Large intestine (tissue), 3 donors: ENCODE results near the gene SUCO. TPM values are rescaled to one million over a fixed set of nuclear protein-coding genes. Genes with fewer than 3 reads are reported as not detected.

Experiments
- DNase-seq, 2 donors: peaks; one replicate each; pipeline versions ENCODE4 v3.0.0 to v3.0.0-alpha.2; 2013
- H3K27ac ChIP-seq: one replicate; pipeline ENCODE4 v1.5.1; 2013; ENCODE audit warnings: low read length
- H3K27me3 ChIP-seq: 2 replicates; pipeline ENCODE4 v1.6.1; 2013; ENCODE audit warnings: low read length; ENCODE audit not compliant: control insufficient read depth, insufficient read depth
- H3K36me3 ChIP-seq: 2 replicates; pipeline ENCODE4 v1.6.1; 2013; ENCODE audit warnings: low read length; ENCODE audit not compliant: control insufficient read depth, insufficient read depth
- H3K4me1 ChIP-seq: one replicate; pipeline ENCODE4 v1.6.1; 2013; ENCODE audit warnings: low read length; ENCODE audit not compliant: control insufficient read depth, insufficient read depth
- H3K4me3 ChIP-seq: one replicate; pipeline ENCODE4 v1.5.1; 2013; ENCODE audit warnings: low read length
- H3K9me3 ChIP-seq: one replicate; pipeline ENCODE4 v1.6.1; 2013; ENCODE audit warnings: mild to moderate bottlenecking, low read depth, low read length, moderate library complexity; ENCODE audit not compliant: control insufficient read depth
- WGBS: methylation state at CpG from one replicate; pipeline ENCODE4 v1.1.5; 2013; ENCODE audit warnings: low lambda C conversion rate; ENCODE audit not compliant: insufficient coverage; 5-methylcytosine and 5-hydroxymethylcytosine counted together
- polyA plus RNA-seq: library from polyadenylated mRNA; unstranded; fragments of 120-200 nt; gene quantifications from one replicate; pipeline ENCODE4 v1.2.1, GENCODE V29; 2013

Gene SUCO
- polyA plus RNA-seq, 1 donor: 44.0 TPM

DNA sequence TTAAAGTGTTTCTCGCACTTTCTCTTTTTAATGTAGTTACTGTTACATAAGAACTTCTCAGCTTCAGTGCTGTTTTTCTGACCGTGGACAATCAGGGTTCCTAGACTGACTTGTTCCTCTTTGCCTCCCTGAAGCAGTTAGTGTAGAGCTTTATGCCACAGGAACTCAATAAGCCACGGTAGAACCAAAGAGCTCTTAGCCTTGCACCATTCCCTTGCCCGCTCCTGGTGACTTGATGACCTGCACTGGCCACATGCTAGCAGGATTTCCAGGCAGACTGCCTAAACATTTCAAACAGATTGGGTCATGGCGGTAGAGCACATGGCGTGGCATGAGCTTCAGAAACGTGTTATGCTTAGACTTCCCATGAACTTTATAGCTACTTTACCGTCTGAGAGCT, 107.2 kb downstream of the SUCO start:
- no peaks in the 10 kb centered on the region for H3K36me3 ChIP-seq
- no peak overlapping the region for H3K27ac ChIP-seq
- 100% methylated on average over 1 of the region's 8 CpGs for WGBS
- no peaks in the 10 kb centered on the region for H3K9me3 ChIP-seq
- no peak overlapping the region for H3K4me3 ChIP-seq
- DNase-seq: no peak
- H3K4me1 ChIP-seq: no peaks in the 10 kb centered on the region
- H3K27me3 ChIP-seq: peaks cover 9% of the 10 kb centered on the region

GRCh38 chr1:172641492-172641891, 108.5 kb downstream of the SUCO start:
- Histone ChIP-seq H3K27me3 (peaks cover 9% of the 10 kb centered on the region), H3K4me1 (no peaks in the 10 kb centered on the region), H3K36me3 (no peaks in the 10 kb centered on the region), H3K27ac (no peak overlapping the region), H3K9me3 (no peaks in the 10 kb centered on the region), H3K4me3 (no peak overlapping the region)
- no peak for DNase-seq
- no CpG with 5 or more reads among the region's 5 CpGs for WGBS

DNA sequence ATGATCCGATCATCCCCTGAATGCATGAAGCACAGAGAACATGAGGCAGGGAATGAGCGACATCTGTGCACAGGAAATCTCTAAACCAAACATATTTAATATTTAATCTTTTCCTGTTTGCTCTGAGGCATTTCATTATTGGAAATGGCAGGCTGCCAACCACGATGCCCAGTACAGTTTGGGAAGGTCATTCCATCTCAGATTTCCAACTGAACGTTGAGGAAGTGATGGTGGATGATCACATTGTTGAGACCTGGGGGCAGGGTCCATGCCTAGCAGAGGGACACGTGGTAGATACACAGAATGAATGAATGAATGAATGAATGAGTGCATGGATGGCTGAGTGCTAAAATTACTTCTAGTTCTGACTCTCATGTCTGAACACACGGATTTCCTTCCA, 110.0 kb downstream of the SUCO start:
- no peak overlapping the region for H3K4me3 ChIP-seq
- no peaks in the 10 kb centered on the region for H3K36me3 ChIP-seq
- no peaks in the 10 kb centered on the region for H3K4me1 ChIP-seq
- H3K27ac ChIP-seq: no peak overlapping the region
- H3K9me3 ChIP-seq: no peaks in the 10 kb centered on the region
- peak in 1 of 2 donors; percentile 8 for DNase-seq
- 100% methylated on average over 2 of the region's 6 CpGs for WGBS
- H3K27me3 ChIP-seq: peaks cover 9% of the 10 kb centered on the region

DNA sequence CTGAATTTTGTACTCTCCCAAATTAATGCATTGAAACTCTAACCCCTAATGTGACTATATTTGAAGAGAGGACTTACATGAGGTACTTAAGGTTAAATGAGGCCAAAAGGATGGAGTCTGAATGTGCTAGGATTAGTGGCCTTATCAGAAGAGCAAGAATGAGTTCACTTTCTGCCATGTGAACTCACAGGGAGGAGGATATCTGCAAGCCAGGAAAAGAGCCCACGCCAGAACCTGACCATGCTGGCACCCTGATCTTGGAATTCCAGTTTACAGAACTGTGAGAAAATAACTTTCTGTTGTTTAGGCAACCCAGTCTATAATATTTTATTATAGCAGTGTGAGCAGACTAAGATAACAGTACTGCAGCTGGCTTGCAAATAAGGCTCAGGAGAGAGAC, 113.7 kb downstream of the SUCO start:
- no peaks in the 10 kb centered on the region for H3K4me1 ChIP-seq
- no peak overlapping the region for H3K4me3 ChIP-seq
- H3K9me3 ChIP-seq: no peaks in the 10 kb centered on the region
- no peak for DNase-seq
- H3K27ac ChIP-seq: no peak overlapping the region
- no CpG with 5 or more reads among the region's 1 CpG for WGBS
- no peaks in the 10 kb centered on the region for H3K36me3 ChIP-seq
- H3K27me3 ChIP-seq: no peaks in the 10 kb centered on the region

- H3K36me3 ChIP-seq: no peaks in the 10 kb centered on the region
- no peaks in the 10 kb centered on the region for H3K4me1 ChIP-seq
- H3K4me3 ChIP-seq: no peak overlapping the region
- no peaks in the 10 kb centered on the region for H3K27me3 ChIP-seq
- no CpG with 5 or more reads among the region's 8 CpGs for WGBS
- no peak overlapping the region for H3K27ac ChIP-seq
- DNase-seq: no peak
- no peaks in the 10 kb centered on the region for H3K9me3 ChIP-seq
These were observed 114.2 kb downstream of the SUCO start for GRCh38 chr1:172647110-172647564.

- DNase-seq: no peak
- Histone ChIP-seq H3K36me3 (no peaks in the 10 kb centered on the region), H3K4me3 (no peak overlapping the region), H3K4me1 (no peaks in the 10 kb centered on the region), H3K27me3 (peaks cover 1% of the 10 kb centered on the region), H3K9me3 (no peaks in the 10 kb centered on the region), H3K27ac (no peak overlapping the region)
- WGBS: 92% methylated on average over 3 of the region's 4 CpGs
These were observed 115.0 kb downstream of the SUCO start for GRCh38 chr1:172647987-172648386.

DNA sequence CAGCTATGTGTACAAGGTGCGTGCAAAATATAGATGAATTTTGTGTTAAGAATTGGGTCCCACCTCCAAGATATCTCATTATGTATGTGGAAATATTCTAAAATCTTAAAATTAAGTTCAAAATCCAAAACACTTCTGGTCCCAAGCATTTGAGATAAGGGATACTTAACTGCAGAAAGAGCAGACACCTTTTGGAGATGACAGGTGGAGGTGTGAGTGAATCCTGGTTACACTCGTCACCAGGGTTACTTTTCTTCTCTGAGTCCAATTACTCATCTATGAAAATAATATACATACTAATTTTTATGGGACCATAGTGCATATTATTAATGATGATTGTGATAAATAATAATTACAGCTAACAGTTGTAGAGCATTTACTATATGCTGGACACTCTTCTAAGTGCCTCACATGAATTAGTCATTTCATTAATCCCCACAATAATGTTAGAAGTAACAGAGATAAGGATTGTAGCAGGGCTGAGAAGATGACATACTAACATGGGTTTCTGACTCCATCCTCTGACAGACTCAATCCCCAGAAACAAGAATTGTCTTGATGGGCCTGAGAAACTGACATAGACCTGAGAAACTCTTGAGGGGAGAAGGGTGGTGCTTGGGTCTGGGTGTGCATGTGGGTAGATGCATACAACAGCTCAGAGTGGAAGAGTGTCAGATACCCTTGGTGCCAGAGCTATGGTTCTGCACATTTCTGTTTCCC, 117.7 kb downstream of the SUCO start:
- H3K27me3 ChIP-seq: peaks cover 3% of the 10 kb centered on the region
- H3K9me3 ChIP-seq: no peaks in the 10 kb centered on the region
- no peak for DNase-seq
- 100% methylated on average over 1 of the region's 2 CpGs for WGBS
- no peak overlapping the region for H3K4me3 ChIP-seq
- H3K36me3 ChIP-seq: no peaks in the 10 kb centered on the region
- no peaks in the 10 kb centered on the region for H3K4me1 ChIP-seq
- no peak overlapping the region for H3K27ac ChIP-seq

- Histone ChIP-seq H3K27me3 (peaks cover 3% of the 10 kb centered on the region), H3K9me3 (no peaks in the 10 kb centered on the region), H3K4me3 (no peak overlapping the region), H3K4me1 (no peaks in the 10 kb centered on the region), H3K27ac (no peak overlapping the region), H3K36me3 (no peaks in the 10 kb centered on the region)
- 57% methylated on average over 1 of the region's 5 CpGs for WGBS
- DNase-seq: no peak
These were observed 120.2 kb downstream of the SUCO start for GRCh38 chr1:172653015-172653709.

- Histone ChIP-seq H3K27ac (no peak overlapping the region), H3K4me1 (no peaks in the 10 kb centered on the region), H3K36me3 (no peaks in the 10 kb centered on the region), H3K9me3 (no peaks in the 10 kb centered on the region), H3K4me3 (no peak overlapping the region), H3K27me3 (peaks cover 3% of the 10 kb centered on the region)
- peak in 1 of 2 donors; percentile 22 for DNase-seq
- 100% methylated on average over 1 of the region's 2 CpGs for WGBS
These were observed 121.6 kb downstream of the SUCO start for GRCh38 chr1:172654535-172654934.

GRCh38 chr1:172656576-172656975, 123.6 kb downstream of the SUCO start:
- WGBS: 53% methylated on average over 2 of the region's 6 CpGs
- H3K36me3 ChIP-seq: no peaks in the 10 kb centered on the region
- H3K4me3 ChIP-seq: no peak overlapping the region
- H3K27me3 ChIP-seq: peaks cover 3% of the 10 kb centered on the region
- H3K4me1 ChIP-seq: no peaks in the 10 kb centered on the region
- DNase-seq: no peak
- no peak overlapping the region for H3K27ac ChIP-seq
- H3K9me3 ChIP-seq: no peaks in the 10 kb centered on the region
